Common myeloid progenitor, CD34-positive (primary cell): Measurements from ENCODE around the gene KMT2D.

Experiments used
- CTCF ChIA-PET: fragments of 350-600 bp; sonication (Branson Sonifier 250); formaldehyde crosslinking; loops from one replicate; lab custom pipeline; 2021; ENCODE audit warnings: antibody characterized with exemption; lab: Charles Lee
- POLR2A ChIA-PET: fragments of 350-600 bp; sonication (Branson Sonifier 250); formaldehyde crosslinking; loops from one replicate; lab custom pipeline; 2021; ENCODE audit warnings: antibody characterized with exemption; lab: Charles Lee
- DNase-seq, 3 donors: peaks; one replicate each; pipeline versions ENCODE4 v3.0.0 to v3.0.0-alpha.2; 2013
- H3K27ac ChIP-seq, 2 experiments: 1 replicate in 1 of 2; 2 replicates in 1 of 2; pipeline ENCODE4 v1.7.0; 2013; ENCODE audit warnings: inconsistent platforms in 2 of 2, low read length in 2 of 2, mild to moderate bottlenecking in 2 of 2, low read depth in 1 of 2, moderate library complexity in 1 of 2; ENCODE audit not compliant: severe bottlenecking in 2 of 2, insufficient read depth in 1 of 2, poor library complexity in 1 of 2
- H3K27me3 ChIP-seq, 5 experiments: replicated peaks in 2 of 5; 1 replicate in 3 of 5; 2 replicates in 2 of 5; pipeline versions ENCODE4 v1.6.1 to v1.7.0; 2013; ENCODE audit warnings: low read length in 4 of 5, mild to moderate bottlenecking in 2 of 5, moderate library complexity in 2 of 5, inconsistent platforms in 1 of 5; ENCODE audit not compliant: insufficient read depth in 5 of 5, control insufficient read depth in 4 of 5
- H3K36me3 ChIP-seq, 4 experiments: 1 replicate in 2 of 4; 2 replicates in 2 of 4; pipeline versions ENCODE4 v1.6.1 to v1.7.0; 2013; ENCODE audit warnings: low read length in 3 of 4, control low read depth in 1 of 4, mild to moderate bottlenecking in 1 of 4; ENCODE audit not compliant: control insufficient read depth in 4 of 4, insufficient read depth in 4 of 4
- H3K4me1 ChIP-seq, 4 experiments: 1 replicate in 3 of 4; 2 replicates in 1 of 4; pipeline versions ENCODE4 v1.6.1 to v1.7.1; 2013; ENCODE audit warnings: low read length in 3 of 4, mild to moderate bottlenecking in 3 of 4, control low read depth in 1 of 4, inconsistent platforms in 1 of 4, moderate library complexity in 1 of 4; ENCODE audit not compliant: control insufficient read depth in 4 of 4, insufficient read depth in 4 of 4; ENCODE audit errors: control extremely low read depth in 1 of 4
- H3K4me3 ChIP-seq, 7 experiments: 1 replicate in 4 of 7; 2 replicates in 3 of 7; pipeline versions ENCODE4 v1.5.1 to v1.7.0; 2013; ENCODE audit warnings: mild to moderate bottlenecking in 7 of 7, low read length in 6 of 7, moderate library complexity in 6 of 7, inconsistent platforms in 2 of 7, low read depth in 2 of 7, control low read depth in 1 of 7; ENCODE audit not compliant: insufficient read depth in 4 of 7, control insufficient read depth in 1 of 7; ENCODE audit errors: extremely low read depth in 1 of 7
- H3K9me3 ChIP-seq, 5 experiments: 1 replicate in 4 of 5; 2 replicates in 1 of 5; pipeline versions ENCODE4 v1.6.1 to v1.7.1; 2013; ENCODE audit warnings: low read length in 4 of 5, mild to moderate bottlenecking in 2 of 5, inconsistent platforms in 1 of 5, low read depth in 1 of 5, moderate library complexity in 1 of 5; ENCODE audit not compliant: control insufficient read depth in 4 of 5, insufficient read depth in 2 of 5; ENCODE audit errors: control extremely low read depth in 1 of 5
- WGBS: methylation state at CpG from one replicate; pipeline ENCODE4 v1.1.5; 2013; ENCODE audit not compliant: insufficient coverage; 5-methylcytosine and 5-hydroxymethylcytosine counted together

The KMT2D gene

DNA sequence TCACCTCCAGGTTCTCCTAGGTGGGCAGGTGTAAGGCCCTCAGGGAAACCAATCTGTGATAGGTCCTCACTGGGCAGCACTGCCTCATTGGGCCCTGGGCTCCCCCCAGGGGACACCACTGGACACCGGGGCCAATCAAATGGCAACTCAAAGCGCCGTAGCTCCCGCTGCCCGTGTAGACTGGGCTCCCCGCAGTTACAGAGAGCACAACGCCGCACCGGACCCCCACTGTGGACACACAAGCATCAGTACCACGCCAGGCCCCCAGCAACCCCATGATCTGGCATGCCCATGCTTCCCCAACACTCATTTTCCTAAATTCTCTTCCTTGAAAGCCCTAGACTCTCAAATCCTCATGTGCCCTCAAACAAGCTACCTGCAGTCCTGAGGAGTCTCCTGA, 6.1 kb downstream of the KMT2D start:
- no peak overlapping the region for H3K27ac ChIP-seq
- DNase-seq, result no peak
- H3K4me3 ChIP-seq, result no peak overlapping the region
- ChIA-PET POLR2A (no interaction called here), CTCF (interaction anchor here (0.8 to 4.9 kb wide), 7 partner anchors 9 to 35 kb away, joined by 3 to 38 read pairs (median 3); no protein-coding TSS in a partner anchor)
- WGBS, result 97% methylated on average over 10 of the region's 10 CpGs
- H3K36me3 ChIP-seq, result peaks cover 11 to 61% (median 52%) of the 10 kb centered on the region in 4 experiments
- H3K4me1 ChIP-seq, result peaks cover 31 to 44% (median 42%) of the 10 kb centered on the region in 4 experiments
- no peaks in the 10 kb centered on the region for H3K27me3 ChIP-seq
- no peaks in the 10 kb centered on the region for H3K9me3 ChIP-seq

DNA sequence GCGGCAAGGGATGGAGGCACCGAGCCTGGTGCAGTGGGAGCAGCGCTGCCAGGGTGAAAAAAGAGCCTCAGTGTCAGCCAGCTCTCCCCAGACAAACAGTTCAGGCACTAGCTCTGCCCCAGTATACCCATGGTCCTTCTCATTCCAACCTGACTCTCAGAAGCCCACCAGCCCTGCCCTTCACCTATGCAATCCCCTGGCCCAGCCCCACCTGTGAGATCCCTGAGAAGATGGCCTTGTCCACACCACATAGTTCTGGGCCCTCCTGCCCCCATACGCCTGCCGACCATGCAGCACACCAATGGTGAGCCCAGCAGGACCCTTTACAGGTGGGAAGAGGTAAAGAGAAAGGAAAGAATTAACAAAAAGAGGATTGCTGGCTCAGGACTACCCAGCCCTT, 6.5 kb downstream of the KMT2D start:
- H3K9me3 ChIP-seq, result no peaks in the 10 kb centered on the region
- H3K4me1 ChIP-seq, result peaks cover 31 to 41% (median 39%) of the 10 kb centered on the region in 4 experiments
- peaks cover 13 to 66% (median 55%) of the 10 kb centered on the region in 4 experiments for H3K36me3 ChIP-seq
- no peaks in the 10 kb centered on the region for H3K27me3 ChIP-seq
- WGBS, result 86% methylated on average over 3 of the region's 5 CpGs
- CTCF ChIA-PET, result interaction anchor here (0.8 to 4.9 kb wide), 4 partner anchors 9 to 23 kb away, joined by 3 to 38 read pairs (median 6); no protein-coding TSS in a partner anchor
- H3K4me3 ChIP-seq, result no peak overlapping the region
- POLR2A ChIA-PET, result no interaction called here
- no peak for DNase-seq
- H3K27ac ChIP-seq, result no peak overlapping the region

DNA sequence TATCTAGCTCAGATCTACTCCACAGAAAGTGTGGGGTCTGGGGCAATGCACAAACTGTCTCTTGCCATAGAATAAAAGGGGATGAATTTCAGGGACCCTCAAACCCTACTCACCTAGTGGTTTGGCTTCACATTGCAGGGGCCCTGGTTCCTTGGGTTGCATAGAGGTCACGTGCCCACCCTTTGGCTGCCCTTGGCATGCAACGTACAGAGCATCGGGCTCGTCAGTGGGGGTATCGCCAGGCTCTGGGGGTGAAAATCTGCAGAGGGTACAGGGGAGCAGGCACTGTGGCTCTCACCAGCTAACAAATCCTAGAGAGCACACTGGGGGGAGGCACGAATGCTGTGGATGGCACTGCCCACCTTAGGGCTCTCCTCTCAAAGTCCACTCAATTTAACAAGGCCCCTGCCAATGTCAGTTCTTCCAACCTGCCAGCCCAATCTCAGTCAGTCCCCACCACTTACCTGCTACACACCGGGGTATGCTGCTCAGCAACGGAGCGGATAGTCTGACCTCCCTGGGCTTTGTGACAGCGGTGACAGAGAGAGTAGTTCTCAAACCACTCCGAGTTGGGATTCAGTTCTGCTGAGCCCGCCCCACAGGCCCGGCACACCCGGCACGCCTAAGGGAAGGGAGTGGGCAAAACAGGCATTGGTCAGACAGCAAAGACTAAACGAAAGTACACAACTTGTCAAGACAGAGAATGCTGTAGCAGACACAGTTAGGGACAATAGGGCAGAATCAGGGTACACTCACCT, 8.0 kb downstream of the KMT2D start:
- over 99% methylated on average over 14 of the region's 16 CpGs for WGBS
- DNase-seq, result no peak
- H3K4me3 ChIP-seq, result no peak overlapping the region
- CTCF ChIA-PET, result interaction anchor here (1.3 to 1.6 kb wide), 2 partner anchors 9 to 11 kb away, joined by 3 to 5 read pairs; no protein-coding TSS in a partner anchor
- no peaks in the 10 kb centered on the region for H3K27me3 ChIP-seq
- H3K9me3 ChIP-seq, result no peaks in the 10 kb centered on the region
- POLR2A ChIA-PET, result no interaction called here
- peaks cover 24 to 78% (median 69%) of the 10 kb centered on the region in 4 experiments for H3K36me3 ChIP-seq
- peaks cover 20 to 27% (median 24%) of the 10 kb centered on the region in 4 experiments for H3K4me1 ChIP-seq
- H3K27ac ChIP-seq, result no peak overlapping the region

DNA sequence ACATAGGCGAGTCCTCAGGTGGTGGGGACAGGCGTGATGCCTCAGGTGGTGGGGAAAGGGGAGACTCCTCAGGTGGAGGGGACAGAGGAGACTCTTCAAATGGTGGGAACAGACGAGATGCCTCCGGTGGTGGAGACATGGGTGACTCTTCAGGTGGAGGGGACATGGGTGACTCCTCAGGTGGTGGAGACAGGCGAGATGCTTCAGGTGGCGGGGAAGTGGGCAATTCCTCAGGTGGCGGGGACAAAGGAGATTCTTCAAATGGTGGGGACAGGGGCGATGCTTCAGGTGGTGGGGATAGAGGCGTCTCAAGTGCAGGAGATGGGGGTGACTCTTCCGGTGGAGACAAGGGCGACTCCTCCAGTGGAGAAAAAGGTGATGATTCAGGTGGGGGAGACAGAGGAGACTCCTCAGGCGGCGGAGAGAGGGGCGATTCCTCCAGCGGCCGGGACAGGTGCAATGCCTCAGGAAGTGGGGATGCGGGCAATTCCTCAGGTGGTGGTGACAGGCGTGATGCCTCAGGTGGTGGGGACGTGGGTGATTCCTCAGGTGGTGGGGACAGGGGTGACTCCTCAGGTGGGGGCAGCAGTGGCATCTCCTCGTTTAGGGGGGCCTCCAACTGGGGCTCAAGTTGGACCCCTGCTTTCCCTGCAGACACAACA, 8.7 kb downstream of the KMT2D start:
- peaks cover 24 to 83% (median 74%) of the 10 kb centered on the region in 4 experiments for H3K36me3 ChIP-seq
- ChIA-PET CTCF (interaction anchor here (1.3 kb wide), 1 partner anchor 9 kb away, joined by 3 read pairs; no protein-coding TSS in a partner anchor), POLR2A (no interaction called here)
- H3K27me3 ChIP-seq, result no peaks in the 10 kb centered on the region
- no peak overlapping the region for H3K27ac ChIP-seq
- WGBS, result 98% methylated on average over 19 of the region's 20 CpGs
- peaks cover 15 to 19% (median 17%) of the 10 kb centered on the region in 4 experiments for H3K4me1 ChIP-seq
- H3K9me3 ChIP-seq, result no peaks in the 10 kb centered on the region
- H3K4me3 ChIP-seq, result no peak overlapping the region
- no peak for DNase-seq

DNA sequence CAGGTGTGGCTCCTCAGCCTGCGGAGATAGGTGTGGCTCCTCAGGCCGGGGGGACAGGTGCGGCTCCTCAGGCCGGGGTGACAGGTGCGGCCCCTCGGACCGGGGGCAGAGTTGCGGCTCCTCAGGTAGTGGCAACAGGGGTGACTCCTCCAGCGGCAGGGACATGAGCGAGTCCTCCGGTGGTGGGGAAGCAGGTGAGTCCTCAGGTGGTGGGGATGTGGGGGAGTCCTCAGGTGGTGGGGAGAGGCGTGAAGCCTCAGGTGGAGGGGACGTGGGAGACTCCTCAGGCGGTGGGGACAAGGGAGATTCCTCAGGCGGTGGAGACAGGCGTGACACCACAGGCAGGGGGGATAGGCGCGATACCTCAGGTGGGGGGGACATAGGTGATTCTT, 9.2 kb downstream of the KMT2D start:
- CTCF ChIA-PET, result interaction anchor here (1.1 kb wide), 1 partner anchor 54 kb away, joined by 6 read pairs; no protein-coding TSS in a partner anchor
- DNase-seq, result no peak
- Histone ChIP-seq H3K4me3 (no peak overlapping the region), H3K4me1 (peaks cover 9 to 14% (median 11%) of the 10 kb centered on the region in 4 experiments), H3K9me3 (no peaks in the 10 kb centered on the region), H3K27ac (no peak overlapping the region), H3K27me3 (no peaks in the 10 kb centered on the region), H3K36me3 (peaks cover 24 to 88% (median 79%) of the 10 kb centered on the region in 4 experiments)
- 96% methylated on average over 14 of the region's 18 CpGs for WGBS
- POLR2A ChIA-PET, result no interaction called here

DNA sequence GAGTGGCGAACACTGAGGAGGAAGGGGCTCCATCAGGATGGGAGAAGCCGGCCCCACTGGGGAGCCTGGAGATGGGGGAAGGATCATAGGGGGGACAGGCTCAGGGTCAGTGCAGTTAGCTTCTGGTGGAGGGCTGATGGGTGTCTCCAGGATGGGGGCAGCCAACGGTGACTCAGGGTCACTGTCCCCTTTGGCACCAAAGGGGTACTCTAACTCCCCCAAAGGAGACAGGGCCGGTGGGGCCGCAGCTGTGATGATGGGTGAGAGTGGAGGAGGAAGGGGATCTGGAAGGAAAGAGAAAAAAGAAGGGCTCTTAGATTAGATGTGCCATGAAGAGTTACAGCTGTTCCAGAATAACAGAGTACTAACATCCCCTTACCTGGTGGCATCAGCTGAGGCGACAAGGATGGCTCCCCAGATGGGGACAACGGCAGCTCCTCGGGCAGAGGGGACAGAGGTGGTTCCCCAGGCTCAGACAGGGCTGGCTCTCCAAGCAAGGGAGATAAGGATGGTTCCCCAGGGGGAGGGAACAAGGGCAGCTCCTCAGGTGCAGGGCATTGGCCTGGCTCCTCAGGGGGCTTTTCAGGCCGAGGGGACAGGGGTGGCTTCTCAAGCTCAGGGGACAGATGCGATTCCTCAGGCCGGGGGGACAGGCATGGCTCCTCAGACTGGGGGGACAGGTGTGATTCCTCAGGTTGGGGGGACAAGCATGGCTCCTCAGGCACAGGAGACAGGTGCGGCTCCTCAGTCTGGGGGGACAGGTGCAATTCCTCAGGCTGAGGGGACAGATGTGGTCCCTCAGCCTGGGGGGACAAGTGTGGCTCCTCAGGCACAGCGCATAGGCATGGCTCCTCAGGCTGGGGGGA, 9.9 kb downstream of the KMT2D start:
- Histone ChIP-seq H3K4me3 (no peak overlapping the region), H3K36me3 (peaks cover 24 to 94% (median 84%) of the 10 kb centered on the region in 4 experiments), H3K27ac (no peak overlapping the region), H3K4me1 (peaks cover 4 to 8% (median 5%) of the 10 kb centered on the region in 4 experiments), H3K27me3 (no peaks in the 10 kb centered on the region), H3K9me3 (no peaks in the 10 kb centered on the region)
- POLR2A ChIA-PET, result no interaction called here
- DNase-seq, result no peak
- WGBS, result 88% methylated on average over 4 of the region's 13 CpGs
- CTCF ChIA-PET, result interaction anchor here (0.7 to 2.9 kb wide), 7 partner anchors 12 to 54 kb away, joined by 3 to 10 read pairs (median 5); partner anchors contain the start of gene DHH
